Measurements from ENCODE around the gene VLDLR. TPM values are rescaled to one million over a fixed set of nuclear protein-coding genes. Genes with fewer than 3 reads are reported as not detected.
A peak's percentile ranks its signal among the peaks of the same experiment; 100 is the strongest.

Gene VLDLR
- total and polyA plus RNA-seq, 11 donors: 15.1 to 177 (median 112) TPM

DNA sequence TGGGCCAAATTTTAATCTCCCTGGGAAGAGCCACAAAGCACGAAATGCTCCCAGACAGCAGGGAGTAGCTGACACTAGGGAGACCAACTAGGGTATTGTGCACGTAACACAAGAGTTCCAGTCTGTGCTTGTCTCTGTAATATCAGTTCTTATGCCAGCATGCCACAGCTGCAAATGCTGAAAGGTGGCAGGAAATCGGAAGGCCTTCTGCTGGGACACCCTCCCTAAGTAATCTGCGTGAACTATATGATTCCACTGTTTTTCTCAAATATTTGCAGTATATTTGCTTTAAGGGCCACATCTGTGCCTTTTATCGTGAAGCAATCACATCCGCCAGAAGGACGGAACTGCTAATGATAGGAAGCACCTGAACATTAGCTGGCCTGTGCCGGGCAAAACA is 12.6 kb downstream of the VLDLR start:
- 22 to 29% (median 23%) methylated on average over 8 of the region's 8 CpGs for WGBS, 4 donors
- intact Hi-C loops (cut with DNase I): loop anchor here in 1 of 10 donors (10.0 kb wide), 2 partner anchors 299 to 489 kb away; no protein-coding TSS in a partner anchor
- H3K36me3 ChIP-seq: peaks cover 0 to 28% (median 9%) of the 10 kb centered on the region in 9 donors
- H3K9me3 ChIP-seq: no peaks in the 10 kb centered on the region
- no peak overlapping the region for H3K4me3 ChIP-seq
- H3K4me1 ChIP-seq: peaks cover 0 to 66% (median 28%) of the 10 kb centered on the region in 12 donors
- TF ChIP-seq POLR2A (IDR thresholded peaks at IDR 0.05) (no peak), CTCF (IDR thresholded peaks at IDR 0.05) (no peak)
- DNase-seq (no peak), ATAC-seq (peak; percentile 47 to 78 (median 64))
- H3K27me3 ChIP-seq: no peaks in the 10 kb centered on the region
- peak overlapping the region in 8 of 12 donors; percentile 23 to 75 (median 44) for H3K27ac ChIP-seq

GRCh38 chr9:2634818-2635217 is 13.2 kb downstream of the VLDLR start:
- ATAC-seq (no peak), DNase-seq (no peak)
- Histone ChIP-seq H3K27ac (peak overlapping the region in 3 of 12 donors; percentile 32 to 59 (median 54)), H3K4me1 (peaks cover 0 to 59% (median 27%) of the 10 kb centered on the region in 12 donors), H3K36me3 (peaks cover 0 to 35% (median 9%) of the 10 kb centered on the region in 9 donors), H3K4me3 (no peak overlapping the region), H3K27me3 (no peaks in the 10 kb centered on the region), H3K9me3 (no peaks in the 10 kb centered on the region)
- no peak for TF ChIP-seq POLR2A (IDR thresholded peaks at IDR 0.05)
- peak in 1 of 12 donors; percentile 15 for TF ChIP-seq CTCF (IDR thresholded peaks at IDR 0.05)
- WGBS, 4 donors: 71 to 86% (median 75%) methylated on average over 3 of the region's 3 CpGs
- intact Hi-C loops (cut with DNase I): loop anchor here in 1 of 10 donors (10.0 kb wide), 2 partner anchors 300 to 490 kb away; no protein-coding TSS in a partner anchor

GRCh38 chr9:2635922-2636321 is 14.3 kb downstream of the VLDLR start:
- H3K9me3 ChIP-seq: no peaks in the 10 kb centered on the region
- no peak for DNase-seq
- peaks cover 0 to 51% (median 25%) of the 10 kb centered on the region in 12 donors for H3K4me1 ChIP-seq
- H3K36me3 ChIP-seq: peaks cover 0 to 46% (median 9%) of the 10 kb centered on the region in 9 donors
- no peak for ATAC-seq
- intact Hi-C loops (cut with DNase I): loop anchor here in 1 of 10 donors (10.0 kb wide), 2 partner anchors 301 to 491 kb away; no protein-coding TSS in a partner anchor
- TF ChIP-seq POLR2A (IDR thresholded peaks at IDR 0.05) (no peak), CTCF (IDR thresholded peaks at IDR 0.05) (no peak)
- WGBS, 4 donors: 93 to 95% (median 94%) methylated on average over 2 of the region's 2 CpGs
- H3K27me3 ChIP-seq: no peaks in the 10 kb centered on the region
- H3K27ac ChIP-seq: no peak overlapping the region
- H3K4me3 ChIP-seq: no peak overlapping the region

GRCh38 chr9:2637390-2637789 is 15.8 kb downstream of the VLDLR start:
- Histone ChIP-seq H3K27me3 (no peaks in the 10 kb centered on the region), H3K36me3 (peaks cover 0 to 61% (median 15%) of the 10 kb centered on the region in 9 donors), H3K4me3 (no peak overlapping the region), H3K27ac (no peak overlapping the region), H3K4me1 (peaks cover 0 to 47% (median 23%) of the 10 kb centered on the region in 12 donors), H3K9me3 (no peaks in the 10 kb centered on the region)
- intact Hi-C loops (cut with DNase I): loop anchor here in 1 of 10 donors (10.0 kb wide), 2 partner anchors 303 to 493 kb away; no protein-coding TSS in a partner anchor
- no peak for TF ChIP-seq POLR2A (IDR thresholded peaks at IDR 0.05)
- TF ChIP-seq CTCF (IDR thresholded peaks at IDR 0.05): no peak
- no peak for DNase-seq
- ATAC-seq: no peak
- 89 to 96% (median 94%) methylated on average over 10 of the region's 10 CpGs for WGBS, 4 donors

Measured in heart left ventricle (tissue), 16 donors.